Measurements from ENCODE around the gene LTN1.
"Not testable (repeated sequence)": the region's sequence is repeated elsewhere in the genome, so short reads cannot be mapped to it uniquely, and the experiment has no call there.

Gene LTN1

GRCh38 chr21:28975397-28975796, 17.3 kb downstream of the LTN1 start:
- DNase-seq, result no peak

GRCh38 chr21:28974531-28975227, 18.0 kb downstream of the LTN1 start:
- no peak for DNase-seq

DNA sequence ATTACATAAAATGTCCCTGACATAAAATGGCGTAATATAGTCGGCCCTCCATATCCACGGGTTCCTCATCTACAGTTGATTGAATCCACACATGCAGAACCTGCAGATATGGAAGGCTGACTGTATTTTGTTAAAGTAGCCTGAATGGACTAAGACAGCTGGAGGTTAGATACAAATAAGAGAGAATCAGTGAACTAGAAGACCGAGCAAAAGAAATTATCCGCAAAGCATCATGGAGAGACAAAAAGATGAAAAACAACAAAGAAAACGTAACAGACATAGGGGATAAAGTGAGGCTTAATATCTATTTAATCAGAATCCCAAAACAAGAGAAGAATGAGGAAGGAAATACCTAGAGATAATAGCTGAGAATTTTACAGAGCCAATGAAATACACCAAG, 20.3 kb downstream of the LTN1 start:
- no peak for DNase-seq

GRCh38 chr21:28971171-28971570, 21.5 kb downstream of the LTN1 start:
- DNase-seq, result no peak

GRCh38 chr21:28963831-28964230, 28.8 kb downstream of the LTN1 start:
- no peak for DNase-seq

- DNase-seq, result no peak
Observed at GRCh38 chr21:28962465-28962864, 30.2 kb downstream of the LTN1 start.

DNA sequence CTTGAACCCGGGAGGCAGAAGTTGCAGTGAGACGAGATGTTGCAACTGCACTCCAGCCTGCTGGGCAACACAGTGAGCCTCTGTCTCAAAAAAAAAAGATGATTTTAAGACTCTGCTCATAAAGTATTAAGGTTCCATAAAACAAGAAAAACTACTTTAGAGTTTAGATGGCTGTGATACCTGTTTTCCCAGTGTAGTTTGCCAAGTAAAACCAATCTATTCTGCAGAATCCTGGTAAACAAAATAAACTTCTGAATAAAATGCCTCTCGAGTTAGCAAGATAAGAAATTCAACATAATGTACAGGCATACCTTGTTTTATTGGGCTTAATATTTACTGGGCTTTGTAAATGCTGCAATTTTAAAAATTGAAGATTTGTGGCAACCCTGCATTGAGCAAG, 30.8 kb downstream of the LTN1 start:
- no peak for DNase-seq

GRCh38 chr21:28960245-28960644, 32.4 kb downstream of the LTN1 start:
- DNase-seq, result no peak

- DNase-seq, result no peak
Observed at GRCh38 chr21:28959367-28960099, 33.1 kb downstream of the LTN1 start.

- no peak for DNase-seq
Observed at GRCh38 chr21:28953247-28953646, 39.4 kb downstream of the LTN1 start.

DNA sequence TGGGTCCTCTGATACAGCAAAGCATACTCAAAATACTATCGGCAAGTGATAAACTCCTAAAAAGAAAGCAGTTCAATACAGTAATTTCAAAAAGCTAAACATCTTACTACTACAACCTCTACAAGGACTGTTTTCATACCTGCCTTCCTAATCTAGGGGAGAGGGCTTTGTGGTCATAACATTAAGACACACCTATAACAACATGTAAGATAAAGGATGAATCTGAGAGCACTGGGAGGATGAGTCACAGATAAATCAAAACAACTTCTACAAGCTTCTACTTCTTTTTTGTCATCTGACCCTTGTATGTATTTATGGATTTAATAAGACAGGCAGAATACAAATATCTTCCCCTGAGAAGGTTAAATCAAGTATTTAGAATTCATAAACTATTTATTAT, 40.0 kb downstream of the LTN1 start:
- DNase-seq, result no peak

- DNase-seq, result no peak
Observed at GRCh38 chr21:28949318-28949717, 43.4 kb downstream of the LTN1 start.

- no peak for DNase-seq
Observed at GRCh38 chr21:28944296-28944695, 48.4 kb downstream of the LTN1 start.

- DNase-seq, result no peak
Observed at GRCh38 chr21:28943631-28944030, 49.0 kb downstream of the LTN1 start.

- DNase-seq, result no peak
Observed at GRCh38 chr21:28938726-28939125, 54.0 kb downstream of the LTN1 start.

DNA sequence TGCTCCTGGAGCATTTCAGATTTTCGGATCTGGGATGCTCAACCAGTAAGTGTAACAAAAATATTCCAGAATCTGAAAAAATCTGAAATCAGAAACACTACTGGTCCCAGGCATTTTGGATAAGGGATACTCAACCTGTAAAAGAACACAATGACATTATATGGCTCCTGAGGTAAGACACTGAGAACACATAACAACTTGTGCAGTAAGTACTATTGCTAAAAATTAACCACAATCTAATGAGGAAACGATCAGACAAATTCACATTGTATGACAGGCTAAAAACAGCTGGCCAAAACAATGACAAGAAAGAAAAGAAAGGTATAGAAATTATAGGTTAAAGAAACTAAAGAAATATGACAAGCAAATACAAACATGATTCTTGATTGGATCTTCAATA, 54.9 kb downstream of the LTN1 start:
- DNase-seq, result no peak

DNA sequence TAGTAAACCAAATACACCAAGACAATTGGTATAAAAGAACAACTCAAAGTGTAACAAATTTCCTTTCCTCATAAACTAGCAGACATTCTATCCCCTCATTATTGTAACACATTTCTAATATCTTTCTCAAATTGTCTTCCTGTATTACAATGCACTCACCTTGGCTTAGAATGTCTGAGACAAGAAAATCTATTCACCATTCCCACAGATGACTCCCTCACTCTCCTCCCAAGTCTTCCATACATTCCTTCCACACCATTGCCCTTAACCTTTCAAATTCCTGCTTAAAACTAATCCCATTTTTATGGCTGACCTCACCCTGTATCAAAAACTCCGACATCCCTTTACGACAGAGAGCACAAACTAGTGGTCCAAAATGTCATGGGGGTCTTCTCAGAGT, 56.0 kb downstream of the LTN1 start:
- no peak for DNase-seq

DNA sequence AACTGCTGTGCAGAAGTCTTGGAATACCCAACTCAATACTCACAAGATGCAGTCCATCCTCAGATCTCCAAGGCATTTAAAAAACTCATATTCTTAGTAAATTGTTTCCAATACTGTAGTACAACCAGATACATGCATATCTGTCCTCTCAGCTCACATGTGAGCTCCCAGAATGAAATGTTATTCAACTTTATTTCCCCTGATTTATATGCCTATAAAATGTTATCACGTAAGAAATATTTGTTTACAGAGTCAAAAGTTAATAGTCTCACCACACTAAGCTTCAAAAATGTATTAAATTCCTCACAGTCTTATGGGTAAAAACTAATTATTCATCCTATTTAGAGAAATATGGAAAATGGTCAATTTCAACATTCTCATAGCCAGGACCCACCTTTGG, 56.6 kb downstream of the LTN1 start:
- no peak for DNase-seq

DNA sequence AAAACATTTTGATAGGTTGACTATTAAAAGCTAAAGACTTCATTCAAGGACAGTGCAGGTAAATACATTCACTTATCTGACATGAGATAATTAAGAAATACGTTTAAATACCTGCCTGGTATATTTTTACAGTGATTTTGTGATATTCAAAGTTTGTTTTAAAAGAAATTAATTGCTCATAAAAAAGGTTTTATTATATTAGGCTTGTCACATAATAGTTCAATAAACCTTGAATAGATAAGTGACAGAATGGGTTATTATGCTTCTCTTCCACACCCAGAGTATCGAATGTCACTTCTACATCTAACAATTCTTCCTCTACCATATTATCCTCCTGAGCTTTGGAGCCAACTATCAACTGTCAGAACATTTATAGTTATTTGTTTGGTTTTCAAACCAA, 60.0 kb downstream of the LTN1 start:
- no peak for DNase-seq

GRCh38 chr21:28931708-28932372, 60.8 kb downstream of the LTN1 start:
- DNase-seq, result not testable (repeated sequence)

GRCh38 chr21:28928578-28929420, 63.9 kb downstream of the LTN1 start:
- DNase-seq, result no peak

GRCh38 chr21:28927130-28927529, 65.5 kb downstream of the LTN1 start:
- DNase-seq, result no peak

DNA sequence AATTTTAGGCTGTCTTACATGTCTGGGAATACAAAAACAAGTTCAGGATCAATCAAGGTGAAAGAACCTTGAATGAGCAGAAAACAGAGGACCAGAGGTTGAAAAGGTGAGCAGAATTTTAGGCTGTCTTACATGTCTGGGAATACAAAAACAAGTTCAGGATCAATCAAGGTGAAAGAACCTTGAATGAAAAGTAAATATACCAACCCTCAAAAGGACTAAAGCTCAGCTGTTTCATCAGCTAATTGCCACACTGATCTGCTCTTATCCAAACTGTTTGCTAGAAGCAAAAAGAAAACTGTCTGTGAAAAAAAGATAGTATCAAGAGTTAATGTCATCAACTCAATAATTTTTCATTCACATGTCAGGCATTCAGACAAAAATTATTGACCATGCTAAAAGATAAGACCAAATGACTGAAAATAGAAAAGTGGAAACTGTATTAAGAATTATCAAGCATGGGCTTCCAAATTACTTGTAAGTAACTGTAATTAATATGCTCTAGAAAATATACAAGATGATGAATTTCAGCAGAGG, 69.2 kb downstream of the LTN1 start:
- DNase-seq, result no peak

Measured in NCI-H774 (cell line).